K562 (cell line): Measurements from ENCODE around the gene CRYBG2. TPM values are rescaled to one million over a fixed set of nuclear protein-coding genes. Genes with fewer than 3 reads are reported as not detected.

ENCODE experiments used
- DACH1 ChIP-seq: fragments of 450-650 bp; IDR thresholded peaks from 2 replicates; pipeline ENCODE4 v1.6.1; 2018; ENCODE audit not compliant: partially characterized antibody
- KDM4B ChIP-seq, 2 experiments: fragments of 450-650 bp in 1 of 2; sonication (generic) in 1 of 2; IDR thresholded peaks; 2 replicates each; pipeline ENCODE4 v1.6.1; 2016 to 2017; ENCODE audit warnings: borderline replicate concordance in 2 of 2, antibody characterized with exemption in 1 of 2, low read depth in 1 of 2, mild to moderate bottlenecking in 1 of 2
- MYBL2 ChIP-seq, 2 experiments: fragments of 450-650 bp in 1 of 2; sonication (generic) in 1 of 2; formaldehyde crosslinking in 1 of 2; IDR thresholded peaks; 2 replicates each; pipeline versions ENCODE4 v1.6.1 to v1.8.1; 2017 to 2022; ENCODE audit warnings: borderline replicate concordance in 1 of 2, inconsistent platforms in 1 of 2, low read depth in 1 of 2, mild to moderate bottlenecking in 1 of 2, missing genetic modification reagents in 1 of 2, moderate library complexity in 1 of 2
- TBL1XR1 ChIP-seq, 2 experiments: IDR thresholded peaks; 2 replicates each; pipeline ENCODE4 v1.6.1; 2012; ENCODE audit warnings: improper control_type of control experiment in 2 of 2, low read length in 2 of 2, mild to moderate bottlenecking in 1 of 2
- ZNF143 ChIP-seq: sonication (generic); formaldehyde crosslinking; IDR thresholded peaks from 2 replicates; pipeline ENCODE4 v1.9.0; 2022; ENCODE audit warnings: mild to moderate bottlenecking, missing genetic modification reagents
- polyA plus RNA-seq, 8 experiments: library from polyadenylated mRNA; depleted of rRNA in 4 of 8; stranded (reverse) in 5 of 8; unstranded in 3 of 8; fragments of >200 nt; fragmentation: Nextera tagmentation in 2 of 8; fragmentation: Illumina TruSeq in 1 of 8; extraction: Ambion mirVana in 2 of 8; extraction: Trizol in 1 of 8; gene quantifications; 2 replicates each; pipeline versions ENCODE4 v1.2.1 to v1.2.3, GENCODE V29; 2011 to 2014; ENCODE audit warnings: inconsistent platforms in 1 of 8, missing spikeins in 1 of 8
- total RNA-seq, 7 experiments: library from RNA; depleted of rRNA in 6 of 7; stranded (reverse); fragments of >200 nt in 6 of 7; fragmentation: Illumina TruSeq in 2 of 7; extraction: Trizol in 2 of 7; gene quantifications; 2 replicates each; pipeline versions ENCODE4 v1.2.1 to v1.2.3, GENCODE V29; 2011 to 2021; ENCODE audit warnings: low replicate concordance in 1 of 7
- TF ChIP-seq, protein P1 (sequence below): fragments of 450-650 bp; IDR thresholded peaks from 2 replicates; pipeline ENCODE4 v1.6.1; 2016; ENCODE audit warnings: low read depth
- TF ChIP-seq, protein P2 (sequence below): fragments of 450-650 bp; IDR thresholded peaks from 2 replicates; pipeline ENCODE4 v1.6.1; 2016; ENCODE audit warnings: missing biosample characterization, missing genetic modification characterization
- TF ChIP-seq, protein P3 (sequence below): fragments of 450-650 bp; IDR thresholded peaks from 2 replicates; pipeline ENCODE4 v1.6.1; 2016; ENCODE audit warnings: borderline replicate concordance

Gene CRYBG2
- total and polyA plus RNA-seq, 9 of the 15 experiments (the other 6 are each of a cell fraction or from before 2014, with no cell fraction given): 0.39 to 8.5 (median 3.7) TPM

DNA sequence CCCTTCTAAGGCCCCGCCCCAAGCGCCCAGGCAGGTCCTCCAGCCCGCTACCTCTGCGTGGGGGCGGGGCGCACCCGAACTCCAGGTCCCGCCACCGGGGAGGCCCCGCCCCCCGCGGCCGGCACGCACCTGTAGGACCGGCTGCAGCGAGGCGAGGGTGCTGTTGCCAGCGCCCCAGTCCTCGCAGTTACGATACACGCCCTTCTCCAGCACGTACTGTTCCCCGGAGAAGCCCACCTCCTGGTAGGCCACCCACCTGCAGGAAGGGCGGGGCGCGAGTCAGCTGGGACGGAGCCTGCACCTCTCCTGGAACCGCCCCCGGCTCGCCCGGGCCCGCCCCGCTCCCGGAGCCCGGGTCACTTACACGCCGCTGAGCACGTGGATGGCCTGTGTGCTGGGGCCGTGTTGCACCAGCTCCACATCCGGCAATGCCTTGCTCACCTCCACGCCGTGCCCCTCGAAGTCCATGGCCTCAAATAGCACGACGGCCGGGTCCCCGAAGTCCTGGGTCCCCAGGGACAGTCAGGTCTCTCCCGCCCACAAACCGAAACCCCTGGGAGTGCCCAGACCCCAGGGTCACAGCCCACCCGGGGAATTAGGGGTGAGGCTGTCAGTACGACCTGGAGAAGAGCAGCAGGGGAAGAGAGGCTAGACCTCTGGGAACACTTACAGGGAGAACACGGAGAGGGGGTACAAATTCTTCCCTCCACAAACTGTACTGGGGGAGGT is 17.3 kb downstream of the CRYBG2 start (continued):
- TF ChIP-seq, protein P1, sequence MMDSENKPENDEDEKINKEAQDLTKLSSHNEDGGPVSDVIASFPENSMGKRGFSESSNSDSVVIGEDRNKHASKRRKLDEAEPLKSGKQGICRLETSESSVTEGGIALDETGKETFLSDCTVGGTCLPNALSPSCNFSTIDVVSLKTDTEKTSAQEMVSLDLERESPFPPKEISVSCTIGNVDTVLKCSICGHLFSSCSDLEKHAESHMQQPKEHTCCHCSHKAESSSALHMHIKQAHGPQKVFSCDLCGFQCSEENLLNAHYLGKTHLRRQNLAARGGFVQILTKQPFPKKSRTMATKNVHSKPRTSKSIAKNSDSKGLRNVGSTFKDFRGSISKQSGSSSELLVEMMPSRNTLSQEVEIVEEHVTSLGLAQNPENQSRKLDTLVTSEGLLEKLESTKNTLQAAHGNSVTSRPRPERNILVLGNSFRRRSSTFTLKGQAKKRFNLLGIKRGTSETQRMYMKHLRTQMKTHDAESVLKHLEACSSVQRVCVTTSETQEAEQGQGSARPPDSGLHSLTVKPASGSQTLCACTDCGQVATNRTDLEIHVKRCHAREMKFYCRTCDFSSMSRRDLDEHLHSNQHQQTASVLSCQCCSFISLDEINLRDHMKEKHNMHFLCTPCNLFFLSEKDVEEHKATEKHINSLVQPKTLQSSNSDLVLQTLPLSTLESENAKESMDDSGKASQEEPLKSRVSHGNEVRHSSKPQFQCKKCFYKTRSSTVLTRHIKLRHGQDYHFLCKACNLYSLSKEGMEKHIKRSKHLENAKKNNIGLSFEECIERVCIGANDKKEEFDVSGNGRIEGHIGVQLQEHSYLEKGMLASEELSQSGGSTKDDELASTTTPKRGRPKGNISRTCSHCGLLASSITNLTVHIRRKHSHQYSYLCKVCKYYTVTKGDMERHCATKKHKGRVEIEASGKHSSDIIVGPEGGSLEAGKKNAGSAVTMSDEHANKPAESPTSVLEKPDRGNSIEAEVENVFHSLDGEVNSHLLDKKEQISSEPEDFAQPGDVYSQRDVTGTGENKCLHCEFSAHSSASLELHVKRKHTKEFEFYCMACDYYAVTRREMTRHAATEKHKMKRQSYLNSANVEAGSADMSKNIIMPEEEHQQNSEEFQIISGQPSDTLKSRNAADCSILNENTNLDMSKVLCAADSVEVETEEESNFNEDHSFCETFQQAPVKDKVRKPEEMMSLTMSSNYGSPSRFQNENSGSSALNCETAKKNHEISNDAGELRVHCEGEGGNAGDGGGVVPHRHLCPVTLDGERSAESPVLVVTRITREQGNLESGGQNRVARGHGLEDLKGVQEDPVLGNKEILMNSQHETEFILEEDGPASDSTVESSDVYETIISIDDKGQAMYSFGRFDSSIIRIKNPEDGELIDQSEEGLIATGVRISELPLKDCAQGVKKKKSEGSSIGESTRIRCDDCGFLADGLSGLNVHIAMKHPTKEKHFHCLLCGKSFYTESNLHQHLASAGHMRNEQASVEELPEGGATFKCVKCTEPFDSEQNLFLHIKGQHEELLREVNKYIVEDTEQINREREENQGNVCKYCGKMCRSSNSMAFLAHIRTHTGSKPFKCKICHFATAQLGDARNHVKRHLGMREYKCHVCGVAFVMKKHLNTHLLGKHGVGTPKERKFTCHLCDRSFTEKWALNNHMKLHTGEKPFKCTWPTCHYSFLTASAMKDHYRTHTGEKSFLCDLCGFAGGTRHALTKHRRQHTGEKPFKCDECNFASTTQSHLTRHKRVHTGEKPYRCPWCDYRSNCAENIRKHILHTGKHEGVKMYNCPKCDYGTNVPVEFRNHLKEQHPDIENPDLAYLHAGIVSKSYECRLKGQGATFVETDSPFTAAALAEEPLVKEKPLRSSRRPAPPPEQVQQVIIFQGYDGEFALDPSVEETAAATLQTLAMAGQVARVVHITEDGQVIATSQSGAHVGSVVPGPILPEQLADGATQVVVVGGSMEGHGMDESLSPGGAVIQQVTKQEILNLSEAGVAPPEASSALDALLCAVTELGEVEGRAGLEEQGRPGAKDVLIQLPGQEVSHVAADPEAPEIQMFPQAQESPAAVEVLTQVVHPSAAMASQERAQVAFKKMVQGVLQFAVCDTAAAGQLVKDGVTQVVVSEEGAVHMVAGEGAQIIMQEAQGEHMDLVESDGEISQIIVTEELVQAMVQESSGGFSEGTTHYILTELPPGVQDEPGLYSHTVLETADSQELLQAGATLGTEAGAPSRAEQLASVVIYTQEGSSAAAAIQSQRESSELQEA: no peak
- TF ChIP-seq ZNF143 (CRISPR knock-in tag) (peak; percentile 64; the same call in 1 of the 2 replicates), KDM4B (IDR thresholded peaks at IDR 0.05; ENCODE audit: borderline replicate concordance in 2 of 2, low read depth in 1 of 2) (peak in 1 of 2 experiments; percentile 48; a peak in 2 of 4 replicates), TBL1XR1 (IDR thresholded peaks at IDR 0.05; ENCODE audit: low read length in 2 of 2) (no peak), DACH1 (peak; percentile 94), MYBL2 (IDR thresholded peaks at IDR 0.05; ENCODE audit: low read depth) (no peak), MYBL2 (CRISPR knock-in tag; IDR thresholded peaks at IDR 0.05; ENCODE audit: borderline replicate concordance) (no peak)
- TF ChIP-seq, protein P2, sequence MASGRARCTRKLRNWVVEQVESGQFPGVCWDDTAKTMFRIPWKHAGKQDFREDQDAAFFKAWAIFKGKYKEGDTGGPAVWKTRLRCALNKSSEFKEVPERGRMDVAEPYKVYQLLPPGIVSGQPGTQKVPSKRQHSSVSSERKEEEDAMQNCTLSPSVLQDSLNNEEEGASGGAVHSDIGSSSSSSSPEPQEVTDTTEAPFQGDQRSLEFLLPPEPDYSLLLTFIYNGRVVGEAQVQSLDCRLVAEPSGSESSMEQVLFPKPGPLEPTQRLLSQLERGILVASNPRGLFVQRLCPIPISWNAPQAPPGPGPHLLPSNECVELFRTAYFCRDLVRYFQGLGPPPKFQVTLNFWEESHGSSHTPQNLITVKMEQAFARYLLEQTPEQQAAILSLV (tag): peak; percentile 94
- TF ChIP-seq, protein P3, sequence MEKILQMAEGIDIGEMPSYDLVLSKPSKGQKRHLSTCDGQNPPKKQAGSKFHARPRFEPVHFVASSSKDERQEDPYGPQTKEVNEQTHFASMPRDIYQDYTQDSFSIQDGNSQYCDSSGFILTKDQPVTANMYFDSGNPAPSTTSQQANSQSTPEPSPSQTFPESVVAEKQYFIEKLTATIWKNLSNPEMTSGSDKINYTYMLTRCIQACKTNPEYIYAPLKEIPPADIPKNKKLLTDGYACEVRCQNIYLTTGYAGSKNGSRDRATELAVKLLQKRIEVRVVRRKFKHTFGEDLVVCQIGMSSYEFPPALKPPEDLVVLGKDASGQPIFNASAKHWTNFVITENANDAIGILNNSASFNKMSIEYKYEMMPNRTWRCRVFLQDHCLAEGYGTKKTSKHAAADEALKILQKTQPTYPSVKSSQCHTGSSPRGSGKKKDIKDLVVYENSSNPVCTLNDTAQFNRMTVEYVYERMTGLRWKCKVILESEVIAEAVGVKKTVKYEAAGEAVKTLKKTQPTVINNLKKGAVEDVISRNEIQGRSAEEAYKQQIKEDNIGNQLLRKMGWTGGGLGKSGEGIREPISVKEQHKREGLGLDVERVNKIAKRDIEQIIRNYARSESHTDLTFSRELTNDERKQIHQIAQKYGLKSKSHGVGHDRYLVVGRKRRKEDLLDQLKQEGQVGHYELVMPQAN: peak; percentile 71; the same call in 1 of the 2 replicates
